GM18870 (cell line): Measurements from ENCODE around the gene DPP6.

Experiments used
- ATAC-seq: cut with Tn5 transposase; IDR thresholded peaks from one replicate; pipeline ENCODE4 v1.9.1; 2021; ENCODE audit warnings: moderate library complexity; ENCODE audit not compliant: unreplicated experiment

The DPP6 gene

GRCh38 chr7:154330318-154330717, 278.1 kb downstream of the DPP6 start:
- ATAC-seq = no peak

GRCh38 chr7:154332811-154333580, 280.8 kb downstream of the DPP6 start:
- ATAC-seq = no peak

DNA sequence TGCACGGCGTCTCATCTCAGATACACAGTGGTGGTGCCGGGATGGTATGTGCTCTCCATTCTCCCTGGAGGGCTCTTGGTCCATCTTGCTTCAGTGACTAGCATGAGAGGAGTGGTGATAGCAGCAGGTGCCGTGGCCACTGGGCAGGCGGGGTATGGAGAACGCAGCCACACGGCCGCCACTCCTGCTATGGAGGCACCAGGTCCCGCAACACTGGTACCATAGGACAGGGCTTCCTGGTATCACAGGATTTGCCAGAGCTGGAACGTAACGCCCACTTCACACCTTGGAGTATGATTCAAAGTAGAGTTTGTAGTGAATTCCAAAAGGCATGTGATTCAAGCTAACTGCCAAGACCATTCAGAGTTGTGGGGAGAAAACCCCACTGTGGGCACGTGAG, 284.1 kb downstream of the DPP6 start:
- ATAC-seq = no peak

DNA sequence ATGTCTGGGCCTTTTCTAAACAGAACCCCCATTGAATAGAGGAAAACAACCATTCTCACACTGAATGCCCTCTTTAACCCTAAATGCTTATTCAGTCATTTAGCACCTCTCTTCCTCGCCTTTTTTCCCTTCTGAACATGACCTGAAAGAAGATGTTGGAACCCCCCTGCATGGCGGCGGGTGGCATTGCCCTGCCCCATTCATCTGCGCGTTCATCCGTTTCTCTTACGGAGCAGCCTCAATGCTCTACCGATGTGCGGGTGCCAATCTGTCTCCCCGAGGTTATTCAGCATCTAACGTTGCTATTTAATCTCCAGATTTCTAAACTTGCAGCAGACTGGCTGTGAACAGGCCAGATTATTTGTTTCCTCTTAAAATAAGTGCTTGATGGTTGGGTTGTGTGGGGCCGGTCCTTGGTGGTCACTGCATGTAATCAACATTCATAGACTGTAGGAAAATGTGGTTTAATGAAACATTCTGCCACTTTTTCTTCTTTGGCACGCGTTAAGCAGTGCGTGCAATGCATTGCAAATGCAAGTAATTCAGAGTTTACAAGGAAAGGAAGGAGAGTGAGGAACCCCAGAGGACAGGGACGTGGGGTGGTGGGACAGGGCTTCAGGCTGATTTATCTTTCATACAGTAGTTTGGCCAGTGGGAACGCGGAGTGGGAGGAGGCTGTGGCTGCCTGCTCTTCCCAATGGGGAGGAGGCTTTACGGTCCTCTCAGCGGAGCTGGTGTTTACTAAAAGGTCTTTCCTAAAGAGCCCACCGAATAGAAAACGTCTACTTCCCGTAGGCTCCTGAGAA, 286.7 kb downstream of the DPP6 start:
- ATAC-seq = no peak

DNA sequence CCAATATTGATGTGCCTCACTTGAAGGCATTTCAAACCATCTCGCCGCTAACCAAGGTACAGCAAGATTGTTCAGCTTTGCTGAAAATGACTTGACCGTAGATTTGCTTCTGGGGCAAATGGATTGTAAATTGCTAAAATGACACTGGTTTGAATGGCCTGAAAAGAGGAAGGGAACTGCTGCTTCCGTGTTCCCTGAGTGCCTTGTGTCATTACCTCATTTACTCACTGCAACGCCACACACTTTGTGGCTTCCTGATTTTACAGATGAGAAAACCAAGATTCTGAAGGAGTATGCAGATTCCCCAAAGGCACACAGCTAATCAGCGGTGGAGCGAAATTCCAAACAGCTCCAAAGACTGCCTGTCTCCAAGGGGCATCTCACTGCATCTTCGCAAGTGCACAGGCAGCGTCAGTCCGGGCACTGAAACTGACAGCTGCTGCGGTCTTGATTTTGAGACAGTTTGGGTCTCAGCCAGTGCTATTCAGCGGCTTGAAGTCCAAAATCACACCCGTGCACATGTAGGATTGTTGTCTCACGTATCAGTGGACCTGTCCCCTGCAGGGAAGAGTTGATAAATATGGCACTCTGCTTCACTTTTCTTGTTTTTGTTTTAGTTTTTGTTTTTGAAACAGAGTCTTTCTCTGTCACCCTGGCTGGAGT, 290.9 kb downstream of the DPP6 start:
- ATAC-seq = no peak

- ATAC-seq = no peak
Measured at GRCh38 chr7:154343778-154344412, 291.7 kb downstream of the DPP6 start.

GRCh38 chr7:154345093-154345492, 292.9 kb downstream of the DPP6 start:
- ATAC-seq = no peak

DNA sequence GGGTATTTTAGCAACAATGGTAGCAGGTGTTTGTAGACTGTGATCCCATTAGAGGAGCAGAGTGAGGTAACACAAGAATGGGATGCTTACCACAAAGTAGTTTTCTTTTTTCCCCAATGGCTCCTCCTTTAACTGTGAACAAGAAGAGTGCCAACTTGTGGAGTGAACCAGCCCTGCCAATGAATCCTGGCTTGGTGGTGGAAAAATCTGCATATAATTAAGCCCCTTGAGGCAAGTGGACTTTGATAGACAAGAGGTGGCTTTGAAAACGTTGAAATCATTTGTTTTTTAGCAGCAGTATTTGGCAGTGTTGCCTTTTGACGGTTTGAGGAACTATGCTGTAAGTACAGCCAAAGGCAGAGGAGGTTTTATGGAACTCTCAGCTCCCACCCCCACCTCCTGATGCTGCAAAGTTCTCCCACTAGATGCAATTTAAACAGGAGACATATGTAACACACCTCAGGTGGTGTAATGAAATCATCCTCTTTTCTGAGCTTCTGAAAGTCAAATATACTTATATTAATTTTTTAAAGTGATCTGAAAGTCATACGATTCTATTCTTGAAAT, 295.6 kb downstream of the DPP6 start:
- no peak for ATAC-seq

GRCh38 chr7:154350892-154351291, 298.7 kb downstream of the DPP6 start:
- ATAC-seq = no peak

- no peak for ATAC-seq
Measured at GRCh38 chr7:154353355-154353767, 301.2 kb downstream of the DPP6 start.

GRCh38 chr7:154364170-154364569, 312.0 kb downstream of the DPP6 start:
- no peak for ATAC-seq

DNA sequence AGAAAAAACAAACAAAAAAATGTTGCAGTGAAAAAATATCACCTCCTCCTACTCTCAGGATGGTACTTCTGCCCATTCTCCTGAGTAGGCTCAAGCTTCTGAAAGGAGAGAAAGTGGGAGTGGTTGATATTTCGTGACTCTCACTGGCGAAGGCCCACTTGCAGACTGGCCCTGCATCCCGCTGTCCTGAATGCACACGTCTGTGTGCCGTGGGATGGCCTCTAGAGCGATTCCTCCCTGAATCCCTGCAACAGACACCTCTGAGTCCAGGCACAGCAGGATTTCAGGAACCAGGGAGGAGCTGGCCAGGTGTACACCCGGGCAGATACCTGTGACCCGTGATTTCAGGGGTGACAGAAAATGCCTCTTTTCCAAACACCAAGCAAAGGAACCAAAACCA, 319.2 kb downstream of the DPP6 start:
- no peak for ATAC-seq

GRCh38 chr7:154372011-154372601, 319.9 kb downstream of the DPP6 start:
- no peak for ATAC-seq

GRCh38 chr7:154373956-154374355, 321.8 kb downstream of the DPP6 start:
- ATAC-seq = no peak

DNA sequence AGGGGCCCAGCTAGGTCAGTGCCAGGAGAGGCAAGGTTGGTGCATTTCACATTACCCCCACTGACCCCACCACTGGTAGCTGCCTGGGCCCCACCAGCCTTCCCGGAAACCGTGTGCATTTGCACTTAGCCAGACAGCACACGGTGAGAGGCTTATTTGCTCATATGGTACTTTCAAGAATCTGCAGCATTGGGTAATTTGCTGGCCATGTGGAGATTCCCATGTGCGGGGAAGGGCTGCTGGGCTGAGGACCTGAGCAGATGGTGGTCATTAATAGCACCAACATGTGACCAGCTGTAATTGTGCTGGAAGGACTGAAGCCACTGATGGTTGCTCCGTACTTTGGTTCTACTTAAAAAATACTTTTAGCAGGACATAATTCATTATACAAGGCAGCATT, 323.8 kb downstream of the DPP6 start:
- ATAC-seq = no peak

- ATAC-seq = no peak
Measured at GRCh38 chr7:154380771-154381170, 328.6 kb downstream of the DPP6 start.

DNA sequence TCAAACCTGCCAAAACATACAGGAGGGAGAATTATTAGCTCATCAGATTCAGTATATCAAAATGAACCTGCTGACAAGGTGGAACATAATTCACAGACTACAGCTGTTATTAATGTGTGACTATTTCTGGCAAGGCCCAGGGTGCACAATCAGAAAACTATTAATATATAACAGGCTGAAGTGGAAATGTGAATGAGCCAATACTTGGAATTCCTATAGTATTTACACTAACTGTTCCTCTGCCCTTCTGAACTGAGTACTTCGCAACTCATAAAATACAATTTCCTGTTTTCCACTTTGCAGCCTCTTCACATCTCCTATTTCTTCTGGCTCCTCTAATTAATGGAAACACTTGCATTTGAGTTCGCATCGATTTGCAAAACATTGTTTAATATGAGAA, 330.8 kb downstream of the DPP6 start:
- no peak for ATAC-seq

DNA sequence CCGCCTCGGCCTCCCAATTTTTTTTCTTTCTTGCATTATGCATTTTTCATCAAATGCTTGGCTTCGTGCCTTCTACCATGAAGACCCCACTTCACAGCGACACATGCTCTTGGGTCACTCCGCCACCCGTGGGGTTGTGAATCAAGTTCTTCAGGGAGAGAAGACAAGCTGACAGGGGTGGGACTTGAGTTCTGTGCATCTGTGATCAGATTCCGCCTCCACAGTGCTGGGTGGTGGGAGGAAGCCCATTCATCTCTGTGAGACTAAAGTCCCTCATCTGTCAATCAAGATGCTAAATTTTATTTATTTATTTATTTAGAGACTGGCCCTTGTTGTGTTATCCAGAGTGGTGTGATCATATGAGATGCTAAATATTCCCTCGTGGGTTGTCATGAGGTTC, 333.0 kb downstream of the DPP6 start:
- ATAC-seq = no peak

DNA sequence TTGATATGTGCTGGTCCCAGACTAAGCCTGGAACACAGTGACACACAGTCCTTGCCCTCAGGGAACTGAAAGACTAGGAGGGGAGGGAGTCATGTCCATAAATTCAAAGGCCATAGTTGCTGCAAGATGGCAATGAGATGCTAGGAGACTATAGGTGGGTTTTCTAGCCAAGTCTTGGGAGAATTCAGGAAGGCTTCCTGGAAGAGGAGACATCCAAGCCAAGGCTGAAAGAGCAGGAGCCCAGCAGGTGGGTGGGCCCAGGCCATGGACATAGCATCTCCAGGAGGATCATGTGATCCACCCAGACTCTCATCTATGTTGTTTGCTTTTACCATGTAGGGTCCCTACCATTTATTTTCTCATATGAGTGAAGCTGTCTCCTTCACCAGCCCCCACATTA, 335.1 kb downstream of the DPP6 start:
- no peak for ATAC-seq

- no peak for ATAC-seq
Measured at GRCh38 chr7:154388412-154388811, 336.2 kb downstream of the DPP6 start.

GRCh38 chr7:154388999-154389398, 336.8 kb downstream of the DPP6 start:
- no peak for ATAC-seq
